Liver (tissue), 9 donors: Measurements from ENCODE around the gene THSD4. TPM values are rescaled to one million over a fixed set of nuclear protein-coding genes. Genes with fewer than 3 reads are reported as not detected.

Source experiments
- DNase-seq: peaks from one replicate; pipeline ENCODE4 v3.0.0-alpha.2; 2017; ENCODE audit warnings: low spot score
- H3K27ac ChIP-seq, 2 donors: one replicate each; pipeline ENCODE4 v1.7.0; 2013; ENCODE audit warnings: inconsistent platforms in 2 of 2, low read length in 2 of 2, control low read depth in 1 of 2, low read depth in 1 of 2, mild to moderate bottlenecking in 1 of 2
- H3K27me3 ChIP-seq, 4 donors: one replicate each; pipeline versions ENCODE4 v1.6.1 to v1.7.0; 2013; ENCODE audit warnings: low read length in 3 of 4, inconsistent platforms in 1 of 4, mild to moderate bottlenecking in 1 of 4, moderate library complexity in 1 of 4; ENCODE audit not compliant: control insufficient read depth in 4 of 4, insufficient read depth in 4 of 4
- H3K36me3 ChIP-seq, 4 donors: one replicate each; pipeline versions ENCODE4 v1.6.1 to v1.7.0; 2013; ENCODE audit warnings: low read length in 3 of 4, mild to moderate bottlenecking in 3 of 4, low read depth in 1 of 4, moderate library complexity in 1 of 4; ENCODE audit not compliant: control insufficient read depth in 4 of 4, insufficient read depth in 3 of 4
- H3K4me1 ChIP-seq, 4 donors: one replicate each; pipeline versions ENCODE4 v1.6.1 to v1.7.0; 2013; ENCODE audit warnings: low read length in 3 of 4, mild to moderate bottlenecking in 3 of 4, moderate library complexity in 1 of 4; ENCODE audit not compliant: control insufficient read depth in 4 of 4, insufficient read depth in 4 of 4
- H3K4me3 ChIP-seq, 3 donors: one replicate each; pipeline versions ENCODE4 v1.6.1 to v1.7.0; 2013; ENCODE audit warnings: low read length in 3 of 3, control low read depth in 1 of 3, low read depth in 1 of 3, mild to moderate bottlenecking in 1 of 3
- H3K9ac ChIP-seq, 2 donors: one replicate each; pipeline ENCODE4 v1.7.0; 2013; ENCODE audit warnings: low read length in 2 of 2, mild to moderate bottlenecking in 2 of 2, moderate library complexity in 2 of 2, control low read depth in 1 of 2, low read depth in 1 of 2
- H3K9me3 ChIP-seq, 4 donors: one replicate each; pipeline versions ENCODE4 v1.6.1 to v1.7.0; 2013; ENCODE audit warnings: low read length in 3 of 4; ENCODE audit not compliant: control insufficient read depth in 4 of 4
- EGR1 ChIP-seq, 2 donors: IDR thresholded peaks; 2 replicates each; pipeline ENCODE4 v1.6.1; 2016 to 2018; ENCODE audit warnings: antibody characterized with exemption in 2 of 2, low read depth in 2 of 2
- FOXA2 ChIP-seq: IDR thresholded peaks from 2 replicates; pipeline ENCODE4 v1.6.1; 2016; ENCODE audit warnings: antibody characterized with exemption
- HNF4G ChIP-seq: IDR thresholded peaks from 2 replicates; pipeline ENCODE4 v1.6.1; 2016; ENCODE audit warnings: antibody characterized with exemption
- JUND ChIP-seq, 2 donors: IDR thresholded peaks; 2 replicates each; pipeline ENCODE4 v1.6.1; 2016; ENCODE audit warnings: antibody characterized with exemption in 2 of 2
- NR2F2 ChIP-seq: IDR thresholded peaks from 2 replicates; pipeline ENCODE4 v1.6.1; 2016; ENCODE audit warnings: antibody characterized with exemption
- RXRA ChIP-seq, 2 donors: IDR thresholded peaks; 2 replicates each; pipeline ENCODE4 v1.6.1; 2017 to 2018; ENCODE audit warnings: antibody characterized with exemption in 2 of 2, mild to moderate bottlenecking in 1 of 2
- SP1 ChIP-seq: IDR thresholded peaks from 2 replicates; pipeline ENCODE4 v1.6.1; 2018; ENCODE audit warnings: antibody characterized with exemption, mild to moderate bottlenecking
- WGBS: extraction: QIAGEN DNeasy Blood & Tissue Kit; methylation state at CpG from one replicate; pipeline ENCODE4 v1.1.7; 2013; 5-methylcytosine and 5-hydroxymethylcytosine counted together
- polyA plus RNA-seq, 2 donors: library from polyadenylated mRNA; stranded (reverse) in 1 of 2; unstranded in 1 of 2; fragments of 200-250 nt in 1 of 2; fragments of >200 nt in 1 of 2; fragmentation: Nextera tagmentation in 1 of 2; extraction: Ambion mirVana in 1 of 2; gene quantifications; one replicate each; pipeline versions ENCODE4 v1.2.1 to v1.2.3, GENCODE V29; 2013 to 2015
- total RNA-seq, 2 donors: library from RNA; depleted of rRNA; stranded (reverse); fragments of >200 nt; gene quantifications; one replicate each; pipeline ENCODE4 v1.2.3, GENCODE V29; 2014
- TF ChIP-seq, protein P1 (sequence below): IDR thresholded peaks from 2 replicates; pipeline ENCODE4 v1.6.1; 2016; ENCODE audit warnings: antibody characterized with exemption
- TF ChIP-seq, protein P2 (sequence below): IDR thresholded peaks from 2 replicates; pipeline ENCODE4 v1.6.1; 2016; ENCODE audit warnings: antibody characterized with exemption, mild to moderate bottlenecking
- TF ChIP-seq, protein P3 (sequence below): fragments of 150-350 bp; IDR thresholded peaks from 2 replicates; pipeline ENCODE4 v1.5.1; 2017; ENCODE audit warnings: improper control_type of control experiment, low read depth, low read length; ENCODE audit not compliant: missing input control
- TF ChIP-seq, protein P4 (sequence below): IDR thresholded peaks from 2 replicates; pipeline ENCODE4 v1.6.1; 2016; ENCODE audit warnings: antibody characterized with exemption
- TF ChIP-seq, protein P5 (sequence below): IDR thresholded peaks from 2 replicates; pipeline ENCODE4 v1.6.1; 2016; ENCODE audit warnings: antibody characterized with exemption
- donor health status: healthy.
- donor health status: healthy.
- donor health status: healthy.
- donor health status: healthy.
- donor health status: healthy.

The THSD4 gene
- total and polyA plus RNA-seq, 4 donors, result 0.23 to 11.5 (median 1.9) TPM

DNA sequence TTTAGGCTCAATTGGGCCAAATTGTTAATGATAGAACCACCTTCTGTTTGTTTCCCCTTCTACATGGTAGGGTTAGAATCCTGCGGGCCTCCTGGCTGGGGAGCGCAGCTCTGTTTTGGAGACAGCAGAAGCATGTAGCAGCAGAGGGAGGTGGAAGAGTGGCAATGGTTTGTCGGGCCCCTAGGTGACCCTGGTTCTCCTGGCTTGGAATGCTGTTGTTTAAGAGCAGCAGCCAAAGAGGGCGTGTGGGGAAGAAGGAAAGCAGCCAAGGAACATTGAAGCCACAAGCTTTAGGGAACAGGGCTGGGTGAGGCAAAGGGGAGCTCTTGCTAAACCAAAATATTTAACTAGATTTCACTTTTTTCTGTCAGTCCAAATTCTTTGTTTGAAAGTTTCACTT is 481.4 kb downstream of the THSD4 start:
- H3K27me3 ChIP-seq, result no peaks in the 10 kb centered on the region
- no peak overlapping the region for H3K4me3 ChIP-seq
- no peak overlapping the region for H3K9ac ChIP-seq
- H3K27ac ChIP-seq, result no peak overlapping the region
- DNase-seq, result no peak
- H3K36me3 ChIP-seq, result no peaks in the 10 kb centered on the region
- no peaks in the 10 kb centered on the region for H3K9me3 ChIP-seq
- 27% methylated on average over 4 of the region's 4 CpGs for WGBS
- TF ChIP-seq FOXA2 (no peak), RXRA (IDR thresholded peaks at IDR 0.05) (peak in 1 of 2 donors; percentile 24)
- TF ChIP-seq, protein P1, sequence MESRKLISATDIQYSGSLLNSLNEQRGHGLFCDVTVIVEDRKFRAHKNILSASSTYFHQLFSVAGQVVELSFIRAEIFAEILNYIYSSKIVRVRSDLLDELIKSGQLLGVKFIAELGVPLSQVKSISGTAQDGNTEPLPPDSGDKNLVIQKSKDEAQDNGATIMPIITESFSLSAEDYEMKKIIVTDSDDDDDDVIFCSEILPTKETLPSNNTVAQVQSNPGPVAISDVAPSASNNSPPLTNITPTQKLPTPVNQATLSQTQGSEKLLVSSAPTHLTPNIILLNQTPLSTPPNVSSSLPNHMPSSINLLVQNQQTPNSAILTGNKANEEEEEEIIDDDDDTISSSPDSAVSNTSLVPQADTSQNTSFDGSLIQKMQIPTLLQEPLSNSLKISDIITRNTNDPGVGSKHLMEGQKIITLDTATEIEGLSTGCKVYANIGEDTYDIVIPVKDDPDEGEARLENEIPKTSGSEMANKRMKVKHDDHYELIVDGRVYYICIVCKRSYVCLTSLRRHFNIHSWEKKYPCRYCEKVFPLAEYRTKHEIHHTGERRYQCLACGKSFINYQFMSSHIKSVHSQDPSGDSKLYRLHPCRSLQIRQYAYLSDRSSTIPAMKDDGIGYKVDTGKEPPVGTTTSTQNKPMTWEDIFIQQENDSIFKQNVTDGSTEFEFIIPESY, result no peak
- TF ChIP-seq, protein P2, sequence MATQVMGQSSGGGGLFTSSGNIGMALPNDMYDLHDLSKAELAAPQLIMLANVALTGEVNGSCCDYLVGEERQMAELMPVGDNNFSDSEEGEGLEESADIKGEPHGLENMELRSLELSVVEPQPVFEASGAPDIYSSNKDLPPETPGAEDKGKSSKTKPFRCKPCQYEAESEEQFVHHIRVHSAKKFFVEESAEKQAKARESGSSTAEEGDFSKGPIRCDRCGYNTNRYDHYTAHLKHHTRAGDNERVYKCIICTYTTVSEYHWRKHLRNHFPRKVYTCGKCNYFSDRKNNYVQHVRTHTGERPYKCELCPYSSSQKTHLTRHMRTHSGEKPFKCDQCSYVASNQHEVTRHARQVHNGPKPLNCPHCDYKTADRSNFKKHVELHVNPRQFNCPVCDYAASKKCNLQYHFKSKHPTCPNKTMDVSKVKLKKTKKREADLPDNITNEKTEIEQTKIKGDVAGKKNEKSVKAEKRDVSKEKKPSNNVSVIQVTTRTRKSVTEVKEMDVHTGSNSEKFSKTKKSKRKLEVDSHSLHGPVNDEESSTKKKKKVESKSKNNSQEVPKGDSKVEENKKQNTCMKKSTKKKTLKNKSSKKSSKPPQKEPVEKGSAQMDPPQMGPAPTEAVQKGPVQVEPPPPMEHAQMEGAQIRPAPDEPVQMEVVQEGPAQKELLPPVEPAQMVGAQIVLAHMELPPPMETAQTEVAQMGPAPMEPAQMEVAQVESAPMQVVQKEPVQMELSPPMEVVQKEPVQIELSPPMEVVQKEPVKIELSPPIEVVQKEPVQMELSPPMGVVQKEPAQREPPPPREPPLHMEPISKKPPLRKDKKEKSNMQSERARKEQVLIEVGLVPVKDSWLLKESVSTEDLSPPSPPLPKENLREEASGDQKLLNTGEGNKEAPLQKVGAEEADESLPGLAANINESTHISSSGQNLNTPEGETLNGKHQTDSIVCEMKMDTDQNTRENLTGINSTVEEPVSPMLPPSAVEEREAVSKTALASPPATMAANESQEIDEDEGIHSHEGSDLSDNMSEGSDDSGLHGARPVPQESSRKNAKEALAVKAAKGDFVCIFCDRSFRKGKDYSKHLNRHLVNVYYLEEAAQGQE, result no peak
- H3K4me1 ChIP-seq, result peaks cover 0 to 12% (median 6%) of the 10 kb centered on the region in 4 donors

DNA sequence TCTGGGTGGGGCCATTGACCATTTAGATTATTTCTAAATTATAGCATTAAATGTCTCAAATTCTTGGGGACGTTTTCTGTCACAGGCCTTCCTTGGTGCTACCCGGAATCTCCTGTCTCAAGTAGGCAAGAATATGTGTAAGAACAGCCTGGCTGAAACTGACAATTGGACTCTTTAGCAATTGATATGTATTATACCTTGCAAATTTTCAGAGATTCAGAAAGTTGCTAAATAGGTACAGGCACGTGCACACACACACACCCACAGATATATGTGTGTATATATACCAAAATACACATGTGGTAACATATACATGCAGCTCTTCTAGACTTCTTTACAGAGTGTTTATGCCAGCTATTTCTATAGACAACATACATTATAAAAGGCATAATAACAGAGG is 481.9 kb downstream of the THSD4 start:
- no peak for TF ChIP-seq NR2F2
- TF ChIP-seq, protein P3, sequence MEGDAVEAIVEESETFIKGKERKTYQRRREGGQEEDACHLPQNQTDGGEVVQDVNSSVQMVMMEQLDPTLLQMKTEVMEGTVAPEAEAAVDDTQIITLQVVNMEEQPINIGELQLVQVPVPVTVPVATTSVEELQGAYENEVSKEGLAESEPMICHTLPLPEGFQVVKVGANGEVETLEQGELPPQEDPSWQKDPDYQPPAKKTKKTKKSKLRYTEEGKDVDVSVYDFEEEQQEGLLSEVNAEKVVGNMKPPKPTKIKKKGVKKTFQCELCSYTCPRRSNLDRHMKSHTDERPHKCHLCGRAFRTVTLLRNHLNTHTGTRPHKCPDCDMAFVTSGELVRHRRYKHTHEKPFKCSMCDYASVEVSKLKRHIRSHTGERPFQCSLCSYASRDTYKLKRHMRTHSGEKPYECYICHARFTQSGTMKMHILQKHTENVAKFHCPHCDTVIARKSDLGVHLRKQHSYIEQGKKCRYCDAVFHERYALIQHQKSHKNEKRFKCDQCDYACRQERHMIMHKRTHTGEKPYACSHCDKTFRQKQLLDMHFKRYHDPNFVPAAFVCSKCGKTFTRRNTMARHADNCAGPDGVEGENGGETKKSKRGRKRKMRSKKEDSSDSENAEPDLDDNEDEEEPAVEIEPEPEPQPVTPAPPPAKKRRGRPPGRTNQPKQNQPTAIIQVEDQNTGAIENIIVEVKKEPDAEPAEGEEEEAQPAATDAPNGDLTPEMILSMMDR, result no peak
- Histone ChIP-seq H3K4me1 (peaks cover 0 to 12% (median 6%) of the 10 kb centered on the region in 4 donors), H3K27ac (no peak overlapping the region), H3K27me3 (no peaks in the 10 kb centered on the region), H3K9me3 (no peaks in the 10 kb centered on the region), H3K9ac (no peak overlapping the region), H3K4me3 (no peak overlapping the region), H3K36me3 (no peaks in the 10 kb centered on the region)
- no peak for DNase-seq
- WGBS, result 73% methylated on average over 3 of the region's 3 CpGs

DNA sequence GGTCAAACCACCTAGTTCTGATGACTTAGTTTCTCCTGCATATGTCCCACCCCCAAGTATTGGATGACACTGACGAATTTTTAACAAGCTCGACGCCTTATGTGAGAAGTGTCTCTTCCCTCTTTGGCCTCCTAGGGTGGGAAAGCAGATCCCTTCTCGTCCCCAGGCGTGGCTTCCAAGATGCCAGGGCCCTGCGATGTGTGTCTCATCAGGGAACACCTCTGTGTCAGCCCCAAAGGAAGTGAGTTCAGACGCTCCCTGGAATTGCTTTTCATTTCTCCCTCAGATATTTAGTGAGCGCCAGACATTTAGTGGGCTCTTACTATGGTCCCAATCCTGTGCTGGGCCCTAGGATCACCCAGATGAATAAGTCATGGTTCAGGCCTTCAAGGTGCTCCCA is 482.4 kb downstream of the THSD4 start:
- H3K27me3 ChIP-seq, result no peaks in the 10 kb centered on the region
- no peak overlapping the region for H3K4me3 ChIP-seq
- no peak for TF ChIP-seq NR2F2
- TF ChIP-seq, protein P2, result no peak
- TF ChIP-seq, protein P4, sequence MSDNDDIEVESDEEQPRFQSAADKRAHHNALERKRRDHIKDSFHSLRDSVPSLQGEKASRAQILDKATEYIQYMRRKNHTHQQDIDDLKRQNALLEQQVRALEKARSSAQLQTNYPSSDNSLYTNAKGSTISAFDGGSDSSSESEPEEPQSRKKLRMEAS, result no peak
- no peak for TF ChIP-seq SP1
- no peak for TF ChIP-seq RXRA (IDR thresholded peaks at IDR 0.05)
- TF ChIP-seq, protein P1, result no peak
- TF ChIP-seq HNF4G, result no peak
- TF ChIP-seq, protein P5, sequence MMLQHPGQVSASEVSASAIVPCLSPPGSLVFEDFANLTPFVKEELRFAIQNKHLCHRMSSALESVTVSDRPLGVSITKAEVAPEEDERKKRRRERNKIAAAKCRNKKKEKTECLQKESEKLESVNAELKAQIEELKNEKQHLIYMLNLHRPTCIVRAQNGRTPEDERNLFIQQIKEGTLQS, result no peak
- TF ChIP-seq EGR1 (IDR thresholded peaks at IDR 0.05; ENCODE audit: low read depth in 2 of 2), result no peak
- no peak for TF ChIP-seq JUND (IDR thresholded peaks at IDR 0.05)
- 83% methylated on average over 8 of the region's 8 CpGs for WGBS
- no peak overlapping the region for H3K27ac ChIP-seq
- no peaks in the 10 kb centered on the region for H3K9me3 ChIP-seq
- no peaks in the 10 kb centered on the region for H3K36me3 ChIP-seq
- no peak overlapping the region for H3K9ac ChIP-seq
- H3K4me1 ChIP-seq, result peaks cover 0 to 12% (median 6%) of the 10 kb centered on the region in 4 donors
- no peak for DNase-seq
